GM23338 (cell line): ENCODE results near the gene CAMTA1. TPM values are rescaled to one million over a fixed set of nuclear protein-coding genes. Genes with fewer than 3 reads are reported as not detected.

Experiments
- ATAC-seq: fragments of 200-7000 bp; cut with Tn5 transposase; 3 replicates; pipeline ENCODE4 v1.9.1; 2020
- DNase-seq: peaks from one replicate; pipeline ENCODE4 v3.0.0-alpha.2; 2015; ENCODE audit warnings: low spot score
- H2AFZ ChIP-seq: fragments of 200-600 bp; sonication (generic); 2 replicates; pipeline ENCODE4 v1.8.0; 2016; ENCODE audit warnings: antibody characterized with exemption, mild to moderate bottlenecking, moderate library complexity
- H3F3A ChIP-seq: fragments of 200-600 bp; sonication (generic); replicated peaks from 2 replicates; pipeline ENCODE4 v1.8.0; 2017; ENCODE audit warnings: antibody characterized with exemption, mixed run types, low read depth
- H3K27ac ChIP-seq: fragments of 200-600 bp; sonication (generic); 2 replicates; pipeline ENCODE4 v1.6.1; 2016; ENCODE audit warnings: low read depth
- H3K27me3 ChIP-seq: fragments of 200-600 bp; sonication (generic); 2 replicates; pipeline ENCODE4 v1.8.0; 2016; ENCODE audit warnings: mild to moderate bottlenecking, mixed run types, moderate library complexity; ENCODE audit not compliant: insufficient read depth
- H3K36me3 ChIP-seq: fragments of 200-600 bp; sonication (generic); 2 replicates; pipeline ENCODE4 v1.8.0; 2016; ENCODE audit warnings: mild to moderate bottlenecking; ENCODE audit not compliant: insufficient read depth
- H3K4me1 ChIP-seq: fragments of 200-600 bp; sonication (generic); 2 replicates; pipeline ENCODE4 v1.8.0; 2016; ENCODE audit warnings: mild to moderate bottlenecking, moderate library complexity; ENCODE audit not compliant: insufficient read depth
- H3K4me2 ChIP-seq: fragments of 200-600 bp; sonication (generic); 2 replicates; pipeline ENCODE4 v1.7.1; 2017; ENCODE audit warnings: mixed run types
- H3K4me3 ChIP-seq: fragments of 200-600 bp; sonication (generic); 2 replicates; pipeline ENCODE4 v1.6.1; 2016; ENCODE audit warnings: mixed run types
- H3K79me2 ChIP-seq: fragments of 200-600 bp; sonication (generic); replicated peaks from 2 replicates; pipeline ENCODE4 v1.8.0; 2017; ENCODE audit warnings: mild to moderate bottlenecking; ENCODE audit not compliant: insufficient read depth
- H3K9me2 ChIP-seq: fragments of 200-600 bp; sonication (generic); 2 replicates; pipeline ENCODE4 v1.8.0; 2017; ENCODE audit not compliant: insufficient read depth
- H4K20me1 ChIP-seq: fragments of 200-600 bp; sonication (generic); replicated peaks from 2 replicates; pipeline ENCODE4 v1.8.0; 2017; ENCODE audit warnings: mild to moderate bottlenecking; ENCODE audit not compliant: insufficient read depth
- H3K27ac Mint-ChIP-seq: 2 replicates; pipeline ENCODE4 v1.8.0; 2020; ENCODE audit warnings: inconsistent platforms, mild to moderate bottlenecking, moderate library complexity, mixed read lengths
- H3K27me3 Mint-ChIP-seq: 3 replicates; pipeline ENCODE4 v1.8.0; 2022; ENCODE audit warnings: low read depth, mild to moderate bottlenecking, moderate library complexity, mixed read lengths, inconsistent platforms; ENCODE audit not compliant: insufficient read depth, poor library complexity
- H3K36me3 Mint-ChIP-seq: 3 replicates; pipeline ENCODE4 v1.8.0; 2021; ENCODE audit warnings: low read depth, mild to moderate bottlenecking, inconsistent platforms, moderate library complexity, mixed read lengths
- H3K4me1 Mint-ChIP-seq: 3 replicates; pipeline ENCODE4 v1.8.0; 2020; ENCODE audit warnings: mild to moderate bottlenecking, inconsistent platforms, mixed read lengths
- H3K4me3 Mint-ChIP-seq: 3 replicates; pipeline ENCODE4 v1.8.0; 2021; ENCODE audit warnings: moderate library complexity, mild to moderate bottlenecking, inconsistent platforms, mixed read lengths
- H3K9me3 Mint-ChIP-seq: 3 replicates; pipeline ENCODE4 v1.8.0; 2020; ENCODE audit warnings: moderate library complexity, mild to moderate bottlenecking, inconsistent platforms, mixed read lengths
- CREB1 ChIP-seq: fragments of 250-450 bp; sonication (Bioruptor Pico); IDR thresholded peaks from 2 replicates; pipeline ENCODE4 v1.5.0; 2020; ENCODE audit warnings: low read depth, mild to moderate bottlenecking, moderate library complexity
- CTCF ChIP-seq, 2 experiments: fragments of 200-600 bp in 1 of 2; sonication (generic) in 1 of 2; conservative IDR thresholded peaks; 2 replicates each; pipeline versions ENCODE4 v1.5.1 to v1.6.1; 2016 to 2017; ENCODE audit warnings: antibody characterized with exemption in 2 of 2, low read depth in 2 of 2, mild to moderate bottlenecking in 2 of 2, moderate library complexity in 1 of 2
- ETS1 ChIP-seq: IDR thresholded peaks from 2 replicates; pipeline ENCODE4 v1.6.1; 2016; ENCODE audit warnings: antibody characterized with exemption
- EZH2 ChIP-seq: fragments of 200-600 bp; sonication (generic); IDR thresholded peaks from one replicate; pipeline ENCODE4 v1.8.0; 2017; ENCODE audit warnings: antibody characterized with exemption, mild to moderate bottlenecking, low read depth; ENCODE audit not compliant: unreplicated experiment
- EZH2phosphoT487 ChIP-seq: fragments of 200-600 bp; sonication (generic); IDR thresholded peaks from one replicate; pipeline ENCODE4 v1.8.1; 2018; ENCODE audit warnings: antibody characterized with exemption; ENCODE audit not compliant: unreplicated experiment
- JUNB ChIP-seq: IDR thresholded peaks from one replicate; pipeline ENCODE4 v1.6.1; 2016; ENCODE audit warnings: antibody characterized with exemption; ENCODE audit not compliant: unreplicated experiment
- NANOG ChIP-seq: IDR thresholded peaks from 2 replicates; pipeline ENCODE4 v1.6.1; 2016; ENCODE audit warnings: antibody characterized with exemption, borderline replicate concordance
- POLR2AphosphoS5 ChIP-seq: IDR thresholded peaks from 2 replicates; pipeline ENCODE4 v1.6.1; 2016; ENCODE audit warnings: antibody characterized with exemption, low read depth
- REST ChIP-seq: IDR thresholded peaks from one replicate; pipeline ENCODE4 v1.6.1; 2018; ENCODE audit warnings: antibody characterized with exemption; ENCODE audit not compliant: unreplicated experiment
- STAT1 ChIP-seq: IDR thresholded peaks from one replicate; pipeline ENCODE4 v1.6.1; 2016; ENCODE audit warnings: antibody characterized with exemption; ENCODE audit not compliant: unreplicated experiment
- ZNF114 ChIP-seq: fragments of 250-450 bp; sonication (Bioruptor Pico); IDR thresholded peaks from 2 replicates; pipeline ENCODE4 v1.5.0; 2020; ENCODE audit warnings: mild to moderate bottlenecking, moderate library complexity
- ZNF331 ChIP-seq: fragments of 250-450 bp; sonication (Bioruptor Pico); IDR thresholded peaks from 2 replicates; pipeline ENCODE4 v1.5.0; 2020; ENCODE audit warnings: low read depth, mild to moderate bottlenecking, moderate library complexity
- ZNF462 ChIP-seq: fragments of 250-450 bp; sonication (Bioruptor Pico); IDR thresholded peaks from 2 replicates; pipeline ENCODE4 v1.5.0; 2020; ENCODE audit warnings: mild to moderate bottlenecking, moderate library complexity
- polyA plus RNA-seq: library from polyadenylated mRNA; unstranded; fragments of >200 nt; fragmentation: Nextera tagmentation; extraction: Ambion mirVana; gene quantifications from 2 replicates; pipeline ENCODE4 v1.2.1, GENCODE V29; 2016
- total RNA-seq: library from RNA; depleted of rRNA; stranded (reverse); fragments of >200 nt; shearing (Covaris generic); gene quantifications from 2 replicates; pipeline ENCODE4 v1.2.3, GENCODE V29; 2014

Gene CAMTA1
- total and polyA plus RNA-seq, 2 experiments from 2014 or later, result 115 to 519 TPM

GRCh38 chr1:7442918-7443317 is 657.7 kb downstream of the CAMTA1 start:
- Histone ChIP-seq H3K4me1 (no peaks in the 10 kb centered on the region), H3K9me2 (no peaks in the 10 kb centered on the region), H4K20me1 (no peaks in the 10 kb centered on the region), H3K4me2 (no peak overlapping the region), H3K27ac (no peak overlapping the region), H3F3A (no peaks in the 10 kb centered on the region), H2AFZ (no peak overlapping the region), H3K4me3 (no peak overlapping the region), H3K79me2 (no peaks in the 10 kb centered on the region), H3K27me3 (no peaks in the 10 kb centered on the region), H3K36me3 (no peaks in the 10 kb centered on the region)
- peak overlapping the region; percentile 37; the same call in 1 of the 2 replicates for H3K27ac Mint-ChIP-seq
- no peak overlapping the region for H3K4me3 Mint-ChIP-seq
- no peaks in the 10 kb centered on the region for H3K9me3 Mint-ChIP-seq
- H3K27me3 Mint-ChIP-seq, result peaks cover 2% of the 10 kb centered on the region
- DNase-seq, result no peak
- no peaks in the 10 kb centered on the region for H3K4me1 Mint-ChIP-seq
- ATAC-seq, result no peak
- no peaks in the 10 kb centered on the region; the same call in 2 of the 3 replicates for H3K36me3 Mint-ChIP-seq
- no peak for TF ChIP-seq EZH2
- no peak for TF ChIP-seq STAT1
- no peak for TF ChIP-seq ZNF331 (CRISPR knock-in tag)
- TF ChIP-seq ZNF114, result no peak
- TF ChIP-seq ETS1, result no peak
- TF ChIP-seq CTCF (conservative IDR thresholded peaks at IDR 0.05; ENCODE audit: low read depth in 2 of 2), result no peak
- TF ChIP-seq POLR2AphosphoS5, result no peak
- TF ChIP-seq CREB1, result no peak
- TF ChIP-seq EZH2phosphoT487, result no peak
- TF ChIP-seq REST, result no peak
- TF ChIP-seq NANOG, result no peak
- TF ChIP-seq ZNF462 (CRISPR knock-in tag), result no peak
- TF ChIP-seq JUNB, result no peak
